Cardiac fibroblast (primary cell): ENCODE measurements around the gene EIF2B1.

ENCODE experiments used
- DNase-seq, 2 donors: peaks; one replicate each; pipeline versions ENCODE4 v3.0.0 to v3.0.0-alpha.2; 2010; ENCODE audit warnings: low read depth in 2 of 2
- H3K4me3 ChIP-seq, 2 donors: replicated peaks in 1 of 2; 1 replicate in 1 of 2; 2 replicates in 1 of 2; pipeline ENCODE4 v1.5.1; 2011; ENCODE audit warnings: low read depth in 2 of 2, low read length in 2 of 2, mild to moderate bottlenecking in 2 of 2, moderate library complexity in 1 of 2
- CTCF ChIP-seq: IDR thresholded peaks from one replicate; pipeline ENCODE4 v1.5.1; 2011; ENCODE audit warnings: low read depth, mild to moderate bottlenecking, low read length, inconsistent platforms

EIF2B1 gene

GRCh38 chr12:123633379-123634141, at the start of gene EIF2B1, which contains the start of gene GTF2H3:
Gene EIF2B1, minus strand, starts transcription at chr12:123633686. Its CDS starts 129 bp downstream, at chr12:123633557.
Gene GTF2H3, plus strand, starts transcription at chr12:123633829. Its CDS starts 31 bp downstream, at chr12:123633860.
- peak; percentile 96 for DNase-seq
- peak within 1 kb of the TSS; percentile 91 to 94 for H3K4me3 ChIP-seq
- TF ChIP-seq CTCF: no peak

DNA sequence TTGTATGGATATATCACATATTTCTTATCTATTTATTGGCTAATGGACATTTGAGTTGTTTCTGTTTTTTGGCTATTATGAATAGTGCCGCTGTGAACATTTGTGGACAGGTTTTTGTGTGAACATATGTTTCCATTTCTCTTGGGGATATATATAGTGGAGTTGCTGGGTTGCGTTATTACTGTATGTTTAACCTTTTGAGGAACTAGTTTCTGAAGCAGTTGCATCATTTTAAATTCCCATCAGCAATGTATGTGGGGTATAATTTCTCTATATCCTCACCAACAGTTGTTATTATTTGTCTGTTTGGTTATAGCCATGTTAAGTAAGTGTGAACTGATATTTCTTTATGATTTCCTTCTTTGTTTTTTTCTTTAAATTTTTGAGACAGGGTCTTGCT, 48.1 kb upstream of the EIF2B1 start:
- H3K4me3 ChIP-seq: no peak overlapping the region
- DNase-seq: no peak
- no peak for TF ChIP-seq CTCF

DNA sequence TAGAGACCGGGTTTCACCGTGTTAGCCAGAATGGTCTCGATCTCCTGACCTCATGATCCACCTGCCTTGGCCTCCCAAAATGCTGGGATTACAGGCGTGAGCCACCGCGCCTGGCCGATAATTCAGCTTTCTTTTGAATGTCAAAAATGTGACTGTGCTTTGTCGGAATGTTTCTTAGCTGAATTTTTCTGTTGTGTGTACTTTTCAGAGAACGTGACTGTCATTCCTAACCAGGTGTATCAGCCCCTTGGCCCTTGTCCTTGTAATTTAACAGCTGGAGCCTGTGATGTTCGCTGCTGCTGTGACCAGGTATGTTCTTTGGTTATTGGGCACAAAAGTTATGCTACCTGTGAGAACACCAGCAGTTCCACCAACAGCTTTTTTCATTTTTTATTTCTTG, 45.5 kb upstream of the EIF2B1 start:
- DNase-seq: no peak
- TF ChIP-seq CTCF: no peak
- H3K4me3 ChIP-seq: no peak overlapping the region

GRCh38 chr12:123676616-123677320, 43.3 kb upstream of the EIF2B1 start:
- H3K4me3 ChIP-seq: no peak overlapping the region
- no peak for TF ChIP-seq CTCF
- DNase-seq: peak in 1 of 2 donors; percentile 34

GRCh38 chr12:123675436-123675835, 42.0 kb upstream of the EIF2B1 start:
- no peak for DNase-seq
- H3K4me3 ChIP-seq: no peak overlapping the region
- no peak for TF ChIP-seq CTCF

DNA sequence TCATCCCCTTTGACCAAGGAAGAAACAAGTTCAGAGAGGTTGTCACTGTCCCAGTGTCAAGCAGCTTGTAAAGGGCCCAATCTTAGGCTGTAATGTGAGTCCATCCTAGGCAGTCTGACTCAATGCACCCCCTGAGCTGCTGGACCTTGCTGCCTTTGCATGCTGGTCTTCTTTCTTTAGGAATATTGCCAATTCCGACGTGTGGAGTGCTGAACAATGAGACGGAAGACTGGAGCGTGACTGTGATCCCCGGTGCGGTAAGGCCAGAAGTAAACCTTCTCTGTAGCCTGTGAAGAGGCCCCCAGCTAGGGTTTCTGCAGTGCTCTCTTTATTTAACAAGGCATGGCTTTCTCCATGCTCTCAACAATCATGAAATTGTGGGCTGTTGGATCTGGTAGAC, 38.4 kb upstream of the EIF2B1 start:
- peak overlapping the region in 1 of 2 donors; percentile 83 for H3K4me3 ChIP-seq
- TF ChIP-seq CTCF: no peak
- peak in 1 of 2 donors; percentile 11 for DNase-seq
